HepG2 (cell line): ENCODE data around the gene ERVH48-1. TPM values are rescaled to one million over a fixed set of nuclear protein-coding genes. Genes with fewer than 3 reads are reported as not detected.

ENCODE experiments used
- EEA1 ChIP-seq: sonication (generic); formaldehyde crosslinking; IDR thresholded peaks from 2 replicates; pipeline ENCODE4 v1.5.1; 2020; ENCODE audit warnings: mild to moderate bottlenecking, missing genetic modification reagents, borderline replicate concordance
- KLF6 ChIP-seq: IDR thresholded peaks from 2 replicates; pipeline ENCODE4 v1.8.0; 2016; ENCODE audit warnings: missing biosample characterization, missing genetic modification reagents
- PAX8 ChIP-seq: sonication (generic); formaldehyde crosslinking; IDR thresholded peaks from 2 replicates; pipeline ENCODE4 v1.8.0; 2022; ENCODE audit warnings: mild to moderate bottlenecking, missing genetic modification reagents, borderline replicate concordance
- REXO4 ChIP-seq: sonication (generic); formaldehyde crosslinking; IDR thresholded peaks from 2 replicates; pipeline ENCODE4 v1.8.0; 2022; ENCODE audit warnings: missing genetic modification reagents, mild to moderate bottlenecking, borderline replicate concordance
- SMARCC2 ChIP-seq: fragments of 450-650 bp; IDR thresholded peaks from 2 replicates; pipeline ENCODE4 v1.6.1; 2017; ENCODE audit warnings: antibody characterized with exemption, mild to moderate bottlenecking
- ZNF17 ChIP-seq: sonication (generic); formaldehyde crosslinking; IDR thresholded peaks from 2 replicates; pipeline ENCODE4 v1.5.0; 2020; ENCODE audit warnings: mild to moderate bottlenecking, missing genetic modification reagents
- ZNF552 ChIP-seq: sonication (generic); formaldehyde crosslinking; IDR thresholded peaks from 2 replicates; pipeline ENCODE4 v1.9.0; 2022; ENCODE audit warnings: missing genetic modification reagents, mild to moderate bottlenecking, borderline replicate concordance
- ZNF709 ChIP-seq: sonication (generic); formaldehyde crosslinking; IDR thresholded peaks from 2 replicates; pipeline ENCODE4 v1.5.0; 2020; ENCODE audit warnings: mild to moderate bottlenecking, missing genetic modification reagents
- ZNF83 ChIP-seq: sonication (generic); formaldehyde crosslinking; IDR thresholded peaks from 2 replicates; pipeline ENCODE4 v1.4.0; 2020; ENCODE audit warnings: missing genetic modification reagents, mild to moderate bottlenecking, borderline replicate concordance
- polyA plus RNA-seq, 8 experiments: library from polyadenylated mRNA; depleted of rRNA in 3 of 8; stranded (reverse) in 7 of 8; unstranded in 1 of 8; fragments of >200 nt; fragmentation: Illumina TruSeq in 4 of 8; extraction: Trizol in 4 of 8; gene quantifications; 2 replicates each; pipeline versions ENCODE4 v1.2.1 to v1.2.3, GENCODE V29; 2011 to 2016; ENCODE audit warnings: low read depth in 4 of 8, missing spikeins in 1 of 8, mixed read lengths in 1 of 8; ENCODE audit not compliant: insufficient read depth in 1 of 8
- total RNA-seq, 5 experiments: library from RNA; depleted of rRNA; stranded (reverse); fragments of >200 nt; fragmentation: Illumina TruSeq; extraction: Trizol; gene quantifications; 2 replicates each; pipeline ENCODE4 v1.2.3, GENCODE V29; 2016; ENCODE audit warnings: low read depth in 1 of 5
- TF ChIP-seq, protein P1 (sequence below): sonication (generic); formaldehyde crosslinking; IDR thresholded peaks from 2 replicates; pipeline ENCODE4 v1.8.0; 2022; ENCODE audit warnings: mild to moderate bottlenecking, missing genetic modification reagents; ENCODE audit not compliant: insufficient replicate concordance
- TF ChIP-seq, protein P2 (sequence below): sonication (generic); formaldehyde crosslinking; IDR thresholded peaks from 2 replicates; pipeline ENCODE4 v1.4.0; 2020; ENCODE audit warnings: mild to moderate bottlenecking, missing genetic modification reagents
- TF ChIP-seq, protein P3 (sequence below): sonication (generic); formaldehyde crosslinking; IDR thresholded peaks from 2 replicates; pipeline ENCODE4 v1.8.1; 2023; ENCODE audit warnings: mild to moderate bottlenecking, missing genetic modification reagents
- TF ChIP-seq, protein P4 (sequence below): sonication (generic); formaldehyde crosslinking; IDR thresholded peaks from 2 replicates; pipeline ENCODE4 v1.4.0; 2020; ENCODE audit warnings: missing genetic modification reagents, borderline replicate concordance
- TF ChIP-seq, protein P5 (sequence below): sonication (generic); formaldehyde crosslinking; IDR thresholded peaks from 2 replicates; pipeline ENCODE4 v1.4.0; 2020; ENCODE audit warnings: missing genetic modification reagents, borderline replicate concordance
- TF ChIP-seq, protein P6 (sequence below): sonication (generic); formaldehyde crosslinking; IDR thresholded peaks from 2 replicates; pipeline ENCODE4 v1.4.0; 2020; ENCODE audit warnings: missing genetic modification reagents
- TF ChIP-seq, protein P7 (sequence below): IDR thresholded peaks from 2 replicates; pipeline ENCODE4 v1.6.1; 2016

The ERVH48-1 gene
- total and polyA plus RNA-seq, 2 of the 13 experiments (the other 11 are each of a cell fraction or from before 2014, with no cell fraction given): 1.8 TPM; not detected in 1

DNA sequence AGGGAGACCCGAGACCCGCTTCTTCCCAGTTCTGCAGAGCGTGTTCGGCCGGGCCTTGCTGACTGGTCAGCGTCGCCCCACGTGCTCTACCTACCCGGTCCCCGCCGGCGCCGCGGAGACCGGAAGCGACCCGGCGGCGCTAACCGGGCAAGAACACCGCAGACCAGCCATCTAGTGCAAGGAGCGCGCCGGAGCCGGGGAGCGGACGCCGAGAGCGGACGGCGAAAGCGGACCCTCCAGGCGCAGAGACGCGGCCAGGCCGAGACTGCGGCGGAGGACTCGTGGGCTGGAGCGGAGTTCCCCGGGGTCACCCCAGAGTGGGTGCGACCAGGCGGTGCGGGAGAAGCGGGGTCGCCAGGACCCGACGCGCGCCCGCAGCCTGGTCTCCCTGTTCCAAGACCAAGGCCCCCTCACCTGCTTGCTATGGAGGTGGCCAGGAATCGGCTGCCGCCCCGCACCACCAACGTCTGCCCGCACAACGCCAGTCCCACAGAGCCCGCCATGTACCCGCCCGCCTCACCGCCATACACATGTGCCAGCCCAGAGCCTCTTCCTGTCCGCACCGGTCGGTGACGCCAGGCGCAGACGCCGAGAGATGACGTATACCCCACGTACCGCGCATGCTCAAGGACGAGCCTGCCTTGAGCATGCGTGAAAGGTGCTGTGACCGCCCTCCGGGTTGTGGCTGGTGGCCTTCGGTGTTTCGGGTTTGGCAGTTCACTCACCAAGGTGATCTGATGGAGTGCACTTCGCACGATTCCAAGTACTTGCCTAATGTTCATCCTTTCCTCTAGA, 46.2 kb downstream of the ERVH48-1 start, which contains the start of gene WDR4 (continued):
- TF ChIP-seq, protein P1, sequence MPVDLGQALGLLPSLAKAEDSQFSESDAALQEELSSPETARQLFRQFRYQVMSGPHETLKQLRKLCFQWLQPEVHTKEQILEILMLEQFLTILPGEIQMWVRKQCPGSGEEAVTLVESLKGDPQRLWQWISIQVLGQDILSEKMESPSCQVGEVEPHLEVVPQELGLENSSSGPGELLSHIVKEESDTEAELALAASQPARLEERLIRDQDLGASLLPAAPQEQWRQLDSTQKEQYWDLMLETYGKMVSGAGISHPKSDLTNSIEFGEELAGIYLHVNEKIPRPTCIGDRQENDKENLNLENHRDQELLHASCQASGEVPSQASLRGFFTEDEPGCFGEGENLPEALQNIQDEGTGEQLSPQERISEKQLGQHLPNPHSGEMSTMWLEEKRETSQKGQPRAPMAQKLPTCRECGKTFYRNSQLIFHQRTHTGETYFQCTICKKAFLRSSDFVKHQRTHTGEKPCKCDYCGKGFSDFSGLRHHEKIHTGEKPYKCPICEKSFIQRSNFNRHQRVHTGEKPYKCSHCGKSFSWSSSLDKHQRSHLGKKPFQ (CRISPR knock-in tag): peak; percentile 62
- TF ChIP-seq, protein P2, sequence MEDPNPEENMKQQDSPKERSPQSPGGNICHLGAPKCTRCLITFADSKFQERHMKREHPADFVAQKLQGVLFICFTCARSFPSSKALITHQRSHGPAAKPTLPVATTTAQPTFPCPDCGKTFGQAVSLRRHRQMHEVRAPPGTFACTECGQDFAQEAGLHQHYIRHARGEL (CRISPR knock-in tag): 0 out of 2 replicates have a peak, but pooled peaks have one; percentile 53
- peak; percentile 56; the same call in 1 of the 2 replicates for TF ChIP-seq EEA1 (CRISPR knock-in tag)
- TF ChIP-seq REXO4 (CRISPR knock-in tag): 0 out of 2 replicates have a peak, but pooled peaks have one; percentile 23
- TF ChIP-seq, protein P3, sequence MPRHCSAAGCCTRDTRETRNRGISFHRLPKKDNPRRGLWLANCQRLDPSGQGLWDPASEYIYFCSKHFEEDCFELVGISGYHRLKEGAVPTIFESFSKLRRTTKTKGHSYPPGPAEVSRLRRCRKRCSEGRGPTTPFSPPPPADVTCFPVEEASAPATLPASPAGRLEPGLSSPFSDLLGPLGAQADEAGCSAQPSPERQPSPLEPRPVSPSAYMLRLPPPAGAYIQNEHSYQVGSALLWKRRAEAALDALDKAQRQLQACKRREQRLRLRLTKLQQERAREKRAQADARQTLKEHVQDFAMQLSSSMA (CRISPR knock-in tag): peak; percentile 30; the same call in 1 of the 2 replicates
- TF ChIP-seq ZNF552 (CRISPR knock-in tag): peak; percentile 86
- TF ChIP-seq PAX8 (CRISPR knock-in tag): no peak; the same call in 1 of the 2 replicates
- TF ChIP-seq ZNF709 (CRISPR knock-in tag): no peak
- TF ChIP-seq KLF6 (CRISPR knock-in tag): peak; percentile 36; the same call in 1 of the 2 replicates
- peak; percentile 53; the same call in 1 of the 2 replicates for TF ChIP-seq ZNF83 (CRISPR knock-in tag)
- TF ChIP-seq, protein P4, sequence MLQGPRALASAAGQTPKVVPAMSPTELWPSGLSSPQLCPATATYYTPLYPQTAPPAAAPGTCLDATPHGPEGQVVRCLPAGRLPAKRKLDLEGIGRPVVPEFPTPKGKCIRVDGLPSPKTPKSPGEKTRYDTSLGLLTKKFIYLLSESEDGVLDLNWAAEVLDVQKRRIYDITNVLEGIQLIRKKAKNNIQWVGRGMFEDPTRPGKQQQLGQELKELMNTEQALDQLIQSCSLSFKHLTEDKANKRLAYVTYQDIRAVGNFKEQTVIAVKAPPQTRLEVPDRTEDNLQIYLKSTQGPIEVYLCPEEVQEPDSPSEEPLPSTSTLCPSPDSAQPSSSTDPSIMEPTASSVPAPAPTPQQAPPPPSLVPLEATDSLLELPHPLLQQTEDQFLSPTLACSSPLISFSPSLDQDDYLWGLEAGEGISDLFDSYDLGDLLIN (CRISPR knock-in tag): no peak
- TF ChIP-seq SMARCC2: no peak
- TF ChIP-seq, protein P5, sequence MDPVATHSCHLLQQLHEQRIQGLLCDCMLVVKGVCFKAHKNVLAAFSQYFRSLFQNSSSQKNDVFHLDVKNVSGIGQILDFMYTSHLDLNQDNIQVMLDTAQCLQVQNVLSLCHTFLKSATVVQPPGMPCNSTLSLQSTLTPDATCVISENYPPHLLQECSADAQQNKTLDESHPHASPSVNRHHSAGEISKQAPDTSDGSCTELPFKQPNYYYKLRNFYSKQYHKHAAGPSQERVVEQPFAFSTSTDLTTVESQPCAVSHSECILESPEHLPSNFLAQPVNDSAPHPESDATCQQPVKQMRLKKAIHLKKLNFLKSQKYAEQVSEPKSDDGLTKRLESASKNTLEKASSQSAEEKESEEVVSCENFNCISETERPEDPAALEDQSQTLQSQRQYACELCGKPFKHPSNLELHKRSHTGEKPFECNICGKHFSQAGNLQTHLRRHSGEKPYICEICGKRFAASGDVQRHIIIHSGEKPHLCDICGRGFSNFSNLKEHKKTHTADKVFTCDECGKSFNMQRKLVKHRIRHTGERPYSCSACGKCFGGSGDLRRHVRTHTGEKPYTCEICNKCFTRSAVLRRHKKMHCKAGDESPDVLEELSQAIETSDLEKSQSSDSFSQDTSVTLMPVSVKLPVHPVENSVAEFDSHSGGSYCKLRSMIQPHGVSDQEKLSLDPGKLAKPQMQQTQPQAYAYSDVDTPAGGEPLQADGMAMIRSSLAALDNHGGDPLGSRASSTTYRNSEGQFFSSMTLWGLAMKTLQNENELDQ: no peak
- TF ChIP-seq, protein P6, sequence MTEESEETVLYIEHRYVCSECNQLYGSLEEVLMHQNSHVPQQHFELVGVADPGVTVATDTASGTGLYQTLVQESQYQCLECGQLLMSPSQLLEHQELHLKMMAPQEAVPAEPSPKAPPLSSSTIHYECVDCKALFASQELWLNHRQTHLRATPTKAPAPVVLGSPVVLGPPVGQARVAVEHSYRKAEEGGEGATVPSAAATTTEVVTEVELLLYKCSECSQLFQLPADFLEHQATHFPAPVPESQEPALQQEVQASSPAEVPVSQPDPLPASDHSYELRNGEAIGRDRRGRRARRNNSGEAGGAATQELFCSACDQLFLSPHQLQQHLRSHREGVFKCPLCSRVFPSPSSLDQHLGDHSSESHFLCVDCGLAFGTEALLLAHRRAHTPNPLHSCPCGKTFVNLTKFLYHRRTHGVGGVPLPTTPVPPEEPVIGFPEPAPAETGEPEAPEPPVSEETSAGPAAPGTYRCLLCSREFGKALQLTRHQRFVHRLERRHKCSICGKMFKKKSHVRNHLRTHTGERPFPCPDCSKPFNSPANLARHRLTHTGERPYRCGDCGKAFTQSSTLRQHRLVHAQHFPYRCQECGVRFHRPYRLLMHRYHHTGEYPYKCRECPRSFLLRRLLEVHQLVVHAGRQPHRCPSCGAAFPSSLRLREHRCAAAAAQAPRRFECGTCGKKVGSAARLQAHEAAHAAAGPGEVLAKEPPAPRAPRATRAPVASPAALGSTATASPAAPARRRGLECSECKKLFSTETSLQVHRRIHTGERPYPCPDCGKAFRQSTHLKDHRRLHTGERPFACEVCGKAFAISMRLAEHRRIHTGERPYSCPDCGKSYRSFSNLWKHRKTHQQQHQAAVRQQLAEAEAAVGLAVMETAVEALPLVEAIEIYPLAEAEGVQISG (CRISPR knock-in tag): peak; percentile 87
- TF ChIP-seq, protein P7, sequence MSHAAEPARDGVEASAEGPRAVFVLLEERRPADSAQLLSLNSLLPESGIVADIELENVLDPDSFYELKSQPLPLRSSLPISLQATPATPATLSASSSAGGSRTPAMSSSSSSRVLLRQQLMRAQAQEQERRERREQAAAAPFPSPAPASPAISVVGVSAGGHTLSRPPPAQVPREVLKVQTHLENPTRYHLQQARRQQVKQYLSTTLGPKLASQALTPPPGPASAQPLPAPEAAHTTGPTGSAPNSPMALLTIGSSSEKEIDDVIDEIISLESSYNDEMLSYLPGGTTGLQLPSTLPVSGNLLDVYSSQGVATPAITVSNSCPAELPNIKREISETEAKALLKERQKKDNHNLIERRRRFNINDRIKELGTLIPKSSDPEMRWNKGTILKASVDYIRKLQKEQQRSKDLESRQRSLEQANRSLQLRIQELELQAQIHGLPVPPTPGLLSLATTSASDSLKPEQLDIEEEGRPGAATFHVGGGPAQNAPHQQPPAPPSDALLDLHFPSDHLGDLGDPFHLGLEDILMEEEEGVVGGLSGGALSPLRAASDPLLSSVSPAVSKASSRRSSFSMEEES (CRISPR knock-in tag): no peak
- TF ChIP-seq ZNF17: 0 out of 2 replicates have a peak, but pooled peaks have one; percentile 72
